SK-N-SH treated with all-trans-retinoic acid at 6 μM for 48 hours (cell line): ENCODE results near the gene KRTAP15-1.

Experiments
- ARNTL ChIP-seq: fragments of 450-650 bp; formaldehyde crosslinking; IDR thresholded peaks from 2 replicates; pipeline ENCODE4 v1.5.0; 2020; ENCODE audit warnings: low read depth, mild to moderate bottlenecking, moderate library complexity, borderline replicate concordance
- CREB5 ChIP-seq: fragments of 250-450 bp; sonication (Bioruptor Pico); IDR thresholded peaks from 2 replicates; pipeline ENCODE4 v1.5.1; 2020; ENCODE audit warnings: low read depth, mild to moderate bottlenecking, moderate library complexity
- CSDC2 ChIP-seq: fragments of 250-450 bp; sonication (Bioruptor Pico); IDR thresholded peaks from 2 replicates; pipeline ENCODE4 v1.5.0; 2020; ENCODE audit warnings: mild to moderate bottlenecking, moderate library complexity
- ESRRG ChIP-seq: fragments of 250-450 bp; sonication (Bioruptor Pico); IDR thresholded peaks from 2 replicates; pipeline ENCODE4 v1.6.1; 2021; ENCODE audit warnings: mild to moderate bottlenecking
- ISL1 ChIP-seq: fragments of 250-450 bp; sonication (Bioruptor Pico); IDR thresholded peaks from 2 replicates; pipeline ENCODE4 v2.1.2; 2022; ENCODE audit warnings: mild to moderate bottlenecking, moderate library complexity
- TOX ChIP-seq: fragments of 250-450 bp; sonication (Bioruptor Pico); IDR thresholded peaks from 2 replicates; pipeline ENCODE4 v1.8.0; 2021; ENCODE audit warnings: mild to moderate bottlenecking, moderate library complexity, borderline replicate concordance
- ZFP3 ChIP-seq: fragments of 250-450 bp; sonication (Bioruptor Pico); IDR thresholded peaks from 2 replicates; pipeline ENCODE4 v1.5.0; 2020; ENCODE audit warnings: mild to moderate bottlenecking, moderate library complexity
- ZFP30 ChIP-seq: fragments of 450-650 bp; formaldehyde crosslinking; IDR thresholded peaks from 2 replicates; pipeline ENCODE4 v1.5.0; 2022; ENCODE audit warnings: mild to moderate bottlenecking, moderate library complexity
- ZNF565 ChIP-seq: fragments of 450-650 bp; formaldehyde crosslinking; conservative IDR thresholded peaks from 2 replicates; pipeline ENCODE4 v1.5.0; 2020; ENCODE audit warnings: low read depth, mild to moderate bottlenecking, moderate library complexity
- ZNF70 ChIP-seq: fragments of 450-650 bp; formaldehyde crosslinking; IDR thresholded peaks from 2 replicates; pipeline ENCODE4 v1.5.0; 2020; ENCODE audit warnings: mild to moderate bottlenecking, moderate library complexity
- TF ChIP-seq, protein P1 (sequence below): fragments of 250-450 bp; sonication (Bioruptor Pico); IDR thresholded peaks from 2 replicates; pipeline ENCODE4 v1.8.0; 2020; ENCODE audit warnings: mild to moderate bottlenecking, moderate library complexity, borderline replicate concordance

GRCh38 chr21:30408782-30409494 is 31.1 kb upstream of the KRTAP15-1 start:
- TF ChIP-seq ZNF70 (no peak), ZFP3 (CRISPR knock-in tag) (no peak), ZNF565 (CRISPR knock-in tag) (no peak), ZFP30 (CRISPR knock-in tag) (no peak), ARNTL (CRISPR knock-in tag) (no peak), ESRRG (CRISPR knock-in tag) (no peak), ISL1 (no peak), CSDC2 (CRISPR knock-in tag) (no peak), TOX (CRISPR knock-in tag) (no peak), CREB5 (CRISPR knock-in tag) (no peak)
- TF ChIP-seq, protein P1, sequence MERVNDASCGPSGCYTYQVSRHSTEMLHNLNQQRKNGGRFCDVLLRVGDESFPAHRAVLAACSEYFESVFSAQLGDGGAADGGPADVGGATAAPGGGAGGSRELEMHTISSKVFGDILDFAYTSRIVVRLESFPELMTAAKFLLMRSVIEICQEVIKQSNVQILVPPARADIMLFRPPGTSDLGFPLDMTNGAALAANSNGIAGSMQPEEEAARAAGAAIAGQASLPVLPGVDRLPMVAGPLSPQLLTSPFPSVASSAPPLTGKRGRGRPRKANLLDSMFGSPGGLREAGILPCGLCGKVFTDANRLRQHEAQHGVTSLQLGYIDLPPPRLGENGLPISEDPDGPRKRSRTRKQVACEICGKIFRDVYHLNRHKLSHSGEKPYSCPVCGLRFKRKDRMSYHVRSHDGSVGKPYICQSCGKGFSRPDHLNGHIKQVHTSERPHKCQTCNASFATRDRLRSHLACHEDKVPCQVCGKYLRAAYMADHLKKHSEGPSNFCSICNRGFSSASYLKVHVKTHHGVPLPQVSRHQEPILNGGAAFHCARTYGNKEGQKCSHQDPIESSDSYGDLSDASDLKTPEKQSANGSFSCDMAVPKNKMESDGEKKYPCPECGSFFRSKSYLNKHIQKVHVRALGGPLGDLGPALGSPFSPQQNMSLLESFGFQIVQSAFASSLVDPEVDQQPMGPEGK (CRISPR knock-in tag) = no peak
